HG03097 (cell line): ENCODE measurements around the gene FANK1.

Experiments
- ATAC-seq: cut with Tn5 transposase; IDR thresholded peaks from one replicate; pipeline ENCODE4 v1.9.1; 2021; ENCODE audit not compliant: unreplicated experiment, low FRiP score

FANK1 gene

GRCh38 chr10:125984346-125984745, 88.0 kb downstream of the FANK1 start:
- ATAC-seq, result no peak

GRCh38 chr10:125984865-125985495, 88.6 kb downstream of the FANK1 start:
- ATAC-seq, result no peak

- ATAC-seq, result no peak
These were observed 89.3 kb downstream of the FANK1 start for GRCh38 chr10:125985557-125986240.

- no peak for ATAC-seq
These were observed 93.4 kb downstream of the FANK1 start for GRCh38 chr10:125989791-125990190.

- ATAC-seq, result no peak
These were observed 94.6 kb downstream of the FANK1 start for GRCh38 chr10:125990974-125991373.

GRCh38 chr10:125991392-125991791, 95.0 kb downstream of the FANK1 start:
- no peak for ATAC-seq

GRCh38 chr10:125992254-125992653, 95.9 kb downstream of the FANK1 start:
- no peak for ATAC-seq

GRCh38 chr10:125994601-125995000, 98.2 kb downstream of the FANK1 start:
- no peak for ATAC-seq

- ATAC-seq, result no peak
These were observed 99.5 kb downstream of the FANK1 start for GRCh38 chr10:125995726-125996304.

GRCh38 chr10:125997586-125997985, 101.2 kb downstream of the FANK1 start:
- ATAC-seq, result no peak

GRCh38 chr10:125999694-126000093, 103.3 kb downstream of the FANK1 start:
- no peak for ATAC-seq

- no peak for ATAC-seq
These were observed 105.2 kb downstream of the FANK1 start for GRCh38 chr10:126001576-126001975.

GRCh38 chr10:126004752-126005151, 108.4 kb downstream of the FANK1 start:
- ATAC-seq, result no peak

- no peak for ATAC-seq
These were observed 109.9 kb downstream of the FANK1 start for GRCh38 chr10:126006264-126006663.

GRCh38 chr10:126006906-126007305, 110.5 kb downstream of the FANK1 start:
- ATAC-seq, result no peak

- ATAC-seq, result no peak
These were observed 113.3 kb downstream of the FANK1 start for GRCh38 chr10:126009650-126010049.

- no peak for ATAC-seq
These were observed 115.6 kb downstream of the FANK1 start for GRCh38 chr10:126011995-126012394.

GRCh38 chr10:126012485-126012884, 116.1 kb downstream of the FANK1 start:
- no peak for ATAC-seq

- no peak for ATAC-seq
These were observed 117.3 kb downstream of the FANK1 start for GRCh38 chr10:126013489-126014281.

GRCh38 chr10:126014309-126014708, 117.9 kb downstream of the FANK1 start:
- ATAC-seq, result no peak

GRCh38 chr10:126015413-126015812, 119.0 kb downstream of the FANK1 start:
- no peak for ATAC-seq
